ENCODE results near the gene HAP1.
"Not testable (repeated sequence)": the region's sequence is repeated elsewhere in the genome, so short reads cannot be mapped to it uniquely, and the experiment has no call there.

HAP1 gene

DNA sequence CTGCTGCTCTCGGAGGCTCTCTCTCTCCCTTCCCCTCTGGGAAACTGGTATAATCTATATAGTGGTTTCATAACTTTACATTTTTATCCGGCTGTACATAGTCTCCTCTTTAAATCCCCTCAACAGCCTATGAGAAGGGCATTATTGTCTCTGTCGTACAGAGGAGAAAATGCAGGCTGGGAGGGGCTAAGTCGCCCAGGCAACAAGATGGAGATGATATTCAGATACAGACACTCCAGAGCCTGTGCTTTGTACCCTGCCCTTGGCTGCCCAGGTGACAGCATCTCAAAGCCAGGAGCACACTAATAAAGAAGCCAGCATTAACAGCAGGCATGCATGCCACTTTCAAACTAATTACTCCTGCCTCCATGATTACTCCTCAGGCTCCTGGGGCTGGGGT is 50.4 kb downstream of the HAP1 start:
- DNase-seq (ENCODE audit: insufficient read length): no peak
- TF ChIP-seq POLR2AphosphoS5 (IDR thresholded peaks at IDR 0.05; ENCODE audit: low read depth, low read length): no peak
- no peak for TF ChIP-seq POLR2A (IDR thresholded peaks at IDR 0.05; ENCODE audit: low read depth, low read length)
- no peak for FAIRE-seq

DNA sequence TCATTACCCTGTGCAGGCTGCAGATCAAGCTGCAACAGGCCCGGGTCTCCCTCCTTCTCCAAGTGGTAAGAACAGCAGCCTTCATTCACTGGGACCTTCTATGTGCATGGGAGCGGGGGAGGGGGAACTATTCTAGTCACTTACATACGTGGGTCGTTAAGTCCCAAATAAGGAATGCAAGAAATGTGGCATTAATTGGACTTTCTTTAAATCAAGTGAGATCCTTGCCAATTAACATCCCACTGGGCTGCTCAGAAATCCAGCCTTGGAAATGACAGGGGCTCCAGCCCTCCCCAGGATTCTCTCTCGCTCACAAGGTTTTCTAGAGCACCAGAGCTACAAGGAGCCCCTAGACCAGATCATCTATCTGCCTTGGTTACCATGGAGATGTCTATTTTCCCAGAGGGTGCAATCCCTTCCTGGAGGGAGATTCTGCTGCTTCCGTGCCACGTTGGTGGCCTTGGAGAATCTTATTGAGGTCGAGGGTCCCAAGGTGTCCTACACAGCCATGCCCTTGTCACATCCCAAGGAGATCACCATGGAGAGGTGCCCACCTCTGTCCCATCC is 50.9 kb downstream of the HAP1 start:
- DNase-seq (ENCODE audit: insufficient read length) (no peak), FAIRE-seq (no peak)
- TF ChIP-seq TAF1 (IDR thresholded peaks at IDR 0.05; ENCODE audit: borderline replicate concordance, low read depth, low read length) (no peak), POLR2AphosphoS5 (IDR thresholded peaks at IDR 0.05; ENCODE audit: low read depth, low read length) (no peak), POLR2A (IDR thresholded peaks at IDR 0.05; ENCODE audit: low read depth, low read length) (no peak)

DNA sequence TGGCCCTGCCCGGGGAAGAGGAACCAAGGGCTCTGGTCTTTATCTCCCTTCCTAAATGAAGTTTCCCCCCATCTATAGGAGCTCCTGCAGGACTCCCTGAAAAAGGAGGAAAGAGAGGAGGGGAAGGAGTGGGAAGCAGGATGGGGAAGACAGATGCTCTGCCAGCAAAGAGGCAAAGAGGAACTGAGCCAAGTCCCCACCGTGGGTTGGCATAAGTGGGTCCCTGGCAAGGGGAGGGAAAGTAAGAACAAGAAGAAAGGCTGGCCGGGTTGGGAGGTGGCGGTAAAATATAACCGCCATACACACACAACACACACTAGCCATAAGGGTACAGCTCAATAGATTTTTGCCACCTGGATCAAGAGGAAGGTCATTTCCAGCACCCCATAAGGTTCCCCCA is 51.8 kb downstream of the HAP1 start:
- no peak for DNase-seq (ENCODE audit: insufficient read length)
- no peak for FAIRE-seq
- TF ChIP-seq TAF1 (IDR thresholded peaks at IDR 0.05; ENCODE audit: borderline replicate concordance, low read depth, low read length) (no peak), POLR2AphosphoS5 (IDR thresholded peaks at IDR 0.05; ENCODE audit: low read depth, low read length) (no peak), POLR2A (IDR thresholded peaks at IDR 0.05; ENCODE audit: low read depth, low read length) (no peak)

DNA sequence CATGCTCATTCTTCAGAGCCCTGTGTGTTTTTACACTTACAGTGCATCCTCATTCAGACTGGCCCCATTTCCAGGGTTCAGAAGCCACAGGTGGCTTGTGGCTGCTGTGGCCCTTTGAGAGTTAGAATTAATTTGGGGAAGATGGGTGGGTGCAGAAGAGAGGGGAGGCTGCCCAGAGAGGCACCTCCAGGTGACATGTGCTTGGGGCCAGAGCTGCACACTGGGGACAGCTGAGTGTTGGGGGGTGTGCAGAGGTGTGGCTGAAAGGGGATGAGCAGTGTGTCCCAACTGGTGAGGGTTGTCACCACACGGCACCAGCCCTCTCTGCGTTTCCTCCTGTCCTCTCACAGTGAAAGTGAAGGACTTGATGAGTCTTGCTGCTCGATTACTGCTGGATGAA is 52.7 kb downstream of the HAP1 start:
- TF ChIP-seq TAF1 (IDR thresholded peaks at IDR 0.05; ENCODE audit: borderline replicate concordance, low read depth, low read length) (no peak), POLR2A (IDR thresholded peaks at IDR 0.05; ENCODE audit: low read depth, low read length) (no peak), POLR2AphosphoS5 (IDR thresholded peaks at IDR 0.05; ENCODE audit: low read depth, low read length) (no peak)
- no peak for DNase-seq (ENCODE audit: insufficient read length)
- no peak for FAIRE-seq

DNA sequence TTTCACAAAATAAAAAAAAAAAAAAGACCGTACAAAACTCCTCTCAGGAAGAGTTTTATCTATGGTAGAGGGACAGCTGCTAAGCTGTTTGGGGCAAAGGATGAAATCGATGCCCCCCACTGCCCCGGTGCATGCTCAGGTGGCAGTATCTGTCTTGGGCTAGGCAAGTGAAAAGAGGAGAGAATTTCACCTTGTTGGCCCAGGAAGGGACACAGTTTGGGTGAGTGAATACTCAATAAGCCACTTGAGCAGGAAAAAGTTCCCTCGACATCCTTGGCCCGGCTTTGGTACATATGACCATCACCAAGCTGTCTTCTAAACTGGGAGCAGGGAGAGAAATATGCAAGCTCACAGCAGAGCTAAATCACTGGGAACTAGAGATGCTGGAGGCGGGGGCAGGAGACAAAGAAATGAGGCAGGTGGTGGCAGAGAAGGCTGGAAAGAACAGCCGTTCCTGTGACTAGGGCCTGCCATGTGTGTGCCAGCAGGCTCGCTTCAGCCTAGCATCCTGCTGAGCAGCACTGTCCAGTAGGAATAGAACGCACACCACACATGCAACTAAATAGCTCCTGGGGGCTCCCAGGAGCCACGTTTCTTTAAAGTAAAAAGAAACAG is 53.9 kb downstream of the HAP1 start:
- FAIRE-seq: no peak
- DNase-seq (ENCODE audit: insufficient read length): no peak
- no peak for TF ChIP-seq TAF1 (IDR thresholded peaks at IDR 0.05; ENCODE audit: borderline replicate concordance, low read depth, low read length)
- TF ChIP-seq POLR2AphosphoS5 (IDR thresholded peaks at IDR 0.05; ENCODE audit: low read depth, low read length): no peak
- TF ChIP-seq POLR2A (IDR thresholded peaks at IDR 0.05; ENCODE audit: low read depth, low read length): no peak

DNA sequence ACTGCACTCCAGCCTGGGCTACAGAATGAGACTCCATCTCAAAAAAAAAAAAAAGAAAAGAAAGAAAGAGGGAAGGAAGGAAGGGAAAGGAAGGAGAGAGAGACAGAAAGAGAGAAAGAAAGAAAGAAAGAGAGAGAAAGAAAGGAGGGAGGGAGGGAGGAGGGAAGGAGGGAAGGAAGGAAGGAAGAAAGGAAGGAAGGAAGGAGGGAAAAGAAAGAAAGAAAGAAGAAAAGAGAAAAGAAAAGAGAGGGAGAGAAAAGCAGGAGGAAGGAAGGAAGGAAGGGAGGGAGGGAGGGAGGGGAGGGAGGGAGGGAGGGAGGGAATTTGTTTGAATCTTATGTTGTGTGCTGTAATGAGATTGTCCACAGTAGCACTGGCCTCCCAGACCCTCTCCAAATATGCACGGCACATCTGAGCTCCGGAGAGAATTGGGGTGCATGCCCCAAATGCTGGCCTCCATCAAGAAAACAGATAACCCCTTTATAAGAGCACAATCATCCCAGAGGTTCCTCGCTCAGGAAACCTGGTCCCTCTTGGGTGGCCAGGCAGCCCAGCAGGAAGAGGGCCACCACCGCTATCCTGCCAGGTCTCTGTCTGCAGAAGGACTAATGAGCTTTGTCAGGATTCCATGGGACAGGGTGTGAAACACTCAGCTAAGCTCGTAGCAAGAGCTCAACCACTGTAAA is 54.6 kb downstream of the HAP1 start:
- DNase-seq (ENCODE audit: insufficient read length): no peak
- no peak for TF ChIP-seq POLR2A (IDR thresholded peaks at IDR 0.05; ENCODE audit: low read depth, low read length)
- no peak for TF ChIP-seq POLR2AphosphoS5 (IDR thresholded peaks at IDR 0.05; ENCODE audit: low read depth, low read length)
- TF ChIP-seq TAF1 (IDR thresholded peaks at IDR 0.05; ENCODE audit: borderline replicate concordance, low read depth, low read length): no peak
- FAIRE-seq: no peak

DNA sequence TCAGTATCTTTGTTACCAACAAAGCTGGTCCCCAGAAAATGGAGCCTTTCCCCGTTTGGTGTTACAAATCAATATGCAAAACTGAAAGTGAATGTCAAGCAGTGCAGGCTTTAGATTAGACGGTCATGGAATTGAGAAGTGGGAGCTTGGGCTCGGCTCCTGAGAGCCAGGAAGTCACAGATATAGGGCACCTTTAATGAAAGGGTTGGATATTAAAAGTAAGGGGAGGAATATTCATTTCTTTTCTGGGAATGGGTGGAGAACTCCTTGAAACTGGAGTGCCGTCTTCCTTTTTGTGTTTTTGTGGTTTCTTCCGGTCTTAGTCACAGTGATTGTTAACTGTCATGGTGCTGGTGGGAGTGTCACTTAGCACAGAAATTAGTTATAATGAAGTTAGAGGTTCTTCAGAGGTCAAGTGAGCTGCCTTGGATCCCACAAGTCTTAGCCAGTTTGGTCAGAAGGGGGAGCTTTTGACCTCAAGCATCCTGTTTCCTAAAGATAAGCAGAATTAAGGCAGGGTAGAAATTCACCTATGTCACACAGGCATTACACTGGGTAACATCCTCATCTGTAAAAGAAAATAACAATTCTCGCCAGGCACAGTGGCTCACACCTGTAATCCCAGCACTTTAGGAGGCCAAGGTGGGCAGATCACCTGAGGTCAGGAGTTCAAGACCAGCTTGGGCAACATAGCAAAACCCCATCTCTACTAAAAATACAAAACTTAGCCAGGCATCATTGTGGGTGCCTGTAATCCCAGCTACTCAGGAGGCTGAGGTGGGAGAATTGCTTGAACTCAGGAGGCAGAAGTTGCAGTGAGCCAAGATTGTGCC is 55.3 kb downstream of the HAP1 start:
- no peak for TF ChIP-seq POLR2AphosphoS5 (IDR thresholded peaks at IDR 0.05; ENCODE audit: low read depth, low read length)
- peak; percentile 88 for FAIRE-seq
- DNase-seq (ENCODE audit: insufficient read length): no peak

DNA sequence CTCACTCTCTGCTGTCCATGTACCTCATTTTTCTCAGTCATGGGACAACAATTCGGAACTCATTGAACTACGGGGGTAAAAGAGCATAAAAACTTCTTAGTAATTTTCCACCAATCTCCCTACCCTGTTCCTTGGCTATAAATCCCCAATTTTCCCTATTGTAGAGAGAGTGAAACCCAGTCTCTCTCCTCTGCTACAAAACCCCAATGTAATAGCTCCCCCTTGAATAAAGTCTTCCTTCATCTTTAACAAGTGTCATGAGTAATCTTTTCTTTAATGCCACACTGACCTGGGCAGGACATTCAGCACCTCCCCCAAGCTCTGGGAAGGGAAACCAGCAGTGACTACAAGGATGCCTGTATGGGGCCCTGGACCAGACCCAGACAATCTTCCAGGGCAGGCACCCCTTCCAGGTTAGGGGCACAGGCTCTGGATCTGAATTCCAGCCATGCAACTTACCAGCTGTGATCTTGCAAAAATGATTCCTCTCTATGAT is 56.0 kb downstream of the HAP1 start:
- DNase-seq (ENCODE audit: insufficient read length) (no peak), FAIRE-seq (no peak)
- peak; percentile 97 for TF ChIP-seq POLR2A (IDR thresholded peaks at IDR 0.05; ENCODE audit: low read depth, low read length)
- TF ChIP-seq POLR2AphosphoS5 (IDR thresholded peaks at IDR 0.05; ENCODE audit: low read depth, low read length): peak; percentile 98
- TF ChIP-seq TAF1 (IDR thresholded peaks at IDR 0.05; ENCODE audit: borderline replicate concordance, low read depth, low read length): no peak

DNA sequence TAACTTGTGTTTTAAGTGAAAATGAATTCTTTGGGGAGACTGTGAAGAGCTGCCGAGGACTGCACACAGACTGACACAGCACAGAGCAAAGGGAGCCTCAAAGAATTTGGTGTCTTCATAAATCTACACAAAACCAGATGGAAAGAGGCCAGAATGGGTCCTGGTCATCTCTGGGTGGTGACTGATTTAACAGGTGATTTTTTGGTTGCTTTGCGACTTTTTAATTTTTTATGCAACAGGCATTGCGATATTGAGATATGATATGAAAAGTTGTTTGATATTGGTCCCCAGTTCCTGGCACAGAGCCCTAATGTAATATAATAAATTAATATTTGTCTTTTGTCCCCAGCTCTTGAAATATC is 58.4 kb downstream of the HAP1 start:
- FAIRE-seq (no peak), DNase-seq (ENCODE audit: insufficient read length) (no peak)
- TF ChIP-seq POLR2AphosphoS5 (IDR thresholded peaks at IDR 0.05; ENCODE audit: low read depth, low read length): no peak

DNA sequence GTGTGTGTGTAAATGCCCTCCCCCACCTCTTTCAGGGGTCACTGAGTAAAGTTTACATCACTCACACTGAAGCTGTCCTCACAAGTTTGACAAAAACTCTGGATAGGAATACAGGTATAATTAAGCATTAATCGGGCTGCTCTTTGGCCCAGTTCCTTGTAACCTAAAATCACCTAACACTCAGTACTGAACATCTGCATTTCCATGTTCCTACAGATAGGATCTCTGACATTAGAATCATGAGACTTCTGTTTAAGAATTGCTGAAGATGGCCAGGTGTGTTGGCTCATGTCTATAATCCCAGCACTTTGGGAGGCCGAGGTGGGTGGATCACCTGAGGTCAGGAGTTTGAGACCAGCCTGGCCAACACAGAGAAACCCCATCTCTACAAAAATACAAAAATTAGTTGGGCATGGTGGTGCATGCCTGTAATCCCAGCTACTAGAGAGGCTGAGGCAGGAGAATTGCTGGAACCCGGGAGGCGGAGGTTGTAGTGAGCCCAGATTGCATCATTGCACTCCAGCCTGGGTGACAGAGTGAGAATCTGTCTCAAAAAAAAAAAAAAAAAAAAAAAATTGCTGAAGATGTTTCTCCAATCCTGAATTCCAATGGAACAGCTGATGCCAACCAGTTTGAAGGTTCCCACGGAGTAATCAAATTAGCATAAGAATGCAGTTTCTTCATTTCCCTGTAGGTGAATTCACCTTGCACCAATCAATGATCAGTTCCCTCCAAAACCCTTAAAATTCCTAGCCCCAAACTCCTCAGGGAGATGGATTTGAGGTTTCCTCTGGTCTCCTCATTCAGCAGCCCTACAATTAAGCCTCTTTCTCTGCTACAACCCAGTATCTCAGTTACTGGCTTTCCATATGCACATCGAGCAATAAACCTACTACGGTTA is 59.0 kb downstream of the HAP1 start:
- not testable (repeated sequence) for FAIRE-seq; DNase-seq (ENCODE audit: insufficient read length)
